Fibroblast of mammary gland (primary cell): Measurements from ENCODE around the gene CSGALNACT2.

ENCODE experiments used
- DNase-seq: peaks from one replicate; pipeline ENCODE4 v3.0.0-alpha.2; 2010; ENCODE audit warnings: low read depth
- H3K4me3 ChIP-seq: 2 replicates; pipeline ENCODE4 v1.5.1; 2011; ENCODE audit warnings: low read depth, mild to moderate bottlenecking, low read length, moderate library complexity; ENCODE audit not compliant: control insufficient read depth
- CTCF ChIP-seq: conservative IDR thresholded peaks from 2 replicates; pipeline ENCODE4 v1.5.1; 2011; ENCODE audit warnings: low read depth, low read length, inconsistent platforms; ENCODE audit not compliant: control insufficient read depth, insufficient read depth

CSGALNACT2 gene

DNA sequence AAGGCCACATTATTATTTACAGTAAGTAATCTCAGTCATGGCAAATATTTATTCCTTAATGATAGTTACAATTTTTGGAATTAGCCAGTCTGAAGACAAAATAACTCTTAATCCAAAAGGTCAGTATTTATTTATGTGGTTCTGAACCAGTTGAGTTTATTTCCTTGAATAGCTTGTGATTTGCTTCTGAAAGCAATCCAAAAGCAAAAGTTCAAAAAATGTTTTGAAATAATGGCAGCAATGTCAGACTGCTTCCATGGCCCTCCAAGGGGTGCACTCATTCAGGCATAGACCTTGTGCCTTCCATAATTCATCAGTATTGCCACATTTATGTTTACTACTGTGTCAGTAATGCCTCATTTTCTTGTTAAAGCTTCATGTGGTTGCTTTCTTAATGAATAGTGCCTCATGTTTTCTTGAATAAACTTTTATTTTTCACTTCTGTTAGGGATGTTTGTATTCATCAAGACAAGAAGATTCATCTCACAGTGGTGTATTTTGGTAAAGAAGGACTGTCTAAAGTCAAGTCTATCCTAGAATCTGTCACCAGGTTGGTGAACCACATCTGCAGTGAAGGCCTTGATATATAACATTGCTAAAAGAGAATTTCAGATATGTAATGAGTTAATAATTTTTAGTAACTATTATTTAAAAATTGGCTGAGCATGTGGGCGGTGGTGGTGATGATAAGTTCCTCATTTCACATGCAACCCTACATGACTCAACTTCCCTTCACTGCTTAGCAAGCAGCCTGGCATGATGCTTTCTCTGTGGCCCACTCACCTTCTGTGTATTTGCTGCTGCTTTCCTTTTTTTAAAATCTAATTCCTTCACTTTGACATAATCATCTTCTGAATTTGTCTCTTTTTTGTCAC is 22.0 kb downstream of the CSGALNACT2 start:
- TF ChIP-seq CTCF = no peak
- H3K4me3 ChIP-seq = no peak overlapping the region
- DNase-seq = peak; percentile 85

- no peak for DNase-seq
- H3K4me3 ChIP-seq = no peak overlapping the region
- no peak for TF ChIP-seq CTCF
These were observed 22.6 kb downstream of the CSGALNACT2 start for GRCh38 chr10:43160921-43161255.

DNA sequence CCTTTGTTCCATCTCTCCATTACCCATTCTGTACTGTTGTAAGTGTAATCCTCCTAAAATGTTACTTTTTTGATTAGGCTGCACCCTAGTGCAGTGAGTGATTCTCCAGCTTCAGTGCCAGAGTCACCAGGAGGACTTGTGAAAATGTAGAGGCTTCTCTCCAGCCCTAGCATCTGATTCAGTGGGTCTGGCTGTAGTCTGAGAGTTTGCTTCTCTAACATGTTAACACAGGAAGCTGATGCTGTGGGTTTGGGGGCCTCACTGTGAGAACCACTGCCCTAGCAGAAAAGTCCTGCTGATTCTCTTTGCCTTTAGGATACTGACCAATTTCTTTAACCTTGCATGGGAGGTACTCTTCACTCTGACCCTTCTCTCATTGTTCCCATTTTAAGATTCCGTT is 24.4 kb downstream of the CSGALNACT2 start:
- no peak for TF ChIP-seq CTCF
- no peak for DNase-seq
- H3K4me3 ChIP-seq = no peak overlapping the region

DNA sequence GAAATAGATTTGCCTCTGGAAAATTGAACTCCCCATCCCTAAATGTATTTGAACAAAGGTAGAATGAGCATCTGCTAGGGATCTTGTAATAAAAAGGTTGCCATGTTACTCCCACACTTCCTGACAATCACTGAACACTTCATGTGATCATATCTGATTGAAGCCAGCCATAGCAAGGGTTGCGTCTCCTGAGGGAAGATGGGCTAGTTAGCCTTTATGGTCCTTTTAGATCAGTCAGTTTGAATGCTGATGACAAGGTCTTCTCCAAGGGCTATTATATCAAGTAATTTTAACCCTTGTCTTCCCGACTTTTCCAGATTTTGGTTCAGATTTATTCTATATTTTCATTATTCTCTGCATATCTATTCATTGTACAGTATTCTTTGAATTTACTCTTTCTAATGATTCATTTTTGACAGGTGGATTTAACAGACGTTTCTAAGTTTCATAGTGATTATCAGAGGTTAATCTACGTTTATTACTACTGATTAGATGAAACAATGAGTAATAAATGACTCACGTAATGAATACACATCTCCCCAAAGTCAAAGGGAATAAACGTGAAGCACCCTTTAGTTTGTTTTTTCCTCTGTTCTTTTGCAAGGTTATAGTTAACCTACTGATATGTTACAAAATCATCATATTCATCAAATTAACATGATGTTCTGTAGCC is 28.1 kb downstream of the CSGALNACT2 start:
- peak; percentile 28 for DNase-seq
- H3K4me3 ChIP-seq = no peak overlapping the region
- TF ChIP-seq CTCF = no peak

DNA sequence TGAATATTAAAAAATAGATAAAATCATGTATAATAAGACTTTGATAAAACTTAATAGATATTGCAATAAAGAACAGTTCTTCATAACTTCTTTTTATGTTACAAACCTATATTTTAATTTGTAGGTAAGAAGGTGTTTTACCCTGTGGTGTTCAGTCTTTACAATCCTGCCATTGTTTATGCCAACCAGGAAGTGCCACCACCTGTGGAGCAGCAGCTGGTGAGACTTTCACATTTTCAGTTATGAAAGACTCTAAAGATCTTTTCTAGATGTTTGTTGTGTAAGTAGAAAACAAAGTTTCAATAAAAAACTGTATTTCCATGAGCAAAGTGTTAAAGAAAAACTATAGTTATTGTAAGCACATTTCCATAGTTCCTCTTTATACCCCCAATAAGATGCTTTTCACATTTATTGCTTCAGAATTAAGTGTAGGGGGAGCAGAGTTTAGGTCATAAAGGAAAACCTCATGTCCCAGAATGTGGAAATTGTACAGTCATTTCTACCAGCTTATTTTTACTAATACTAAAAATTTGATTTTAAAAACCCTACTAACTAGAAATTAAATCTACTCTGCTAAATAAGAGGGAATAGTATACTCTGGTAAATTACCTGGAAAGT is 28.7 kb downstream of the CSGALNACT2 start:
- no peak overlapping the region for H3K4me3 ChIP-seq
- no peak for DNase-seq
- no peak for TF ChIP-seq CTCF

GRCh38 chr10:43167498-43167889 is 29.2 kb downstream of the CSGALNACT2 start:
- TF ChIP-seq CTCF = no peak
- H3K4me3 ChIP-seq = no peak overlapping the region
- DNase-seq = no peak
